Activated CD8-positive, alpha-beta memory T cell treated with anti-CD3 and anti-CD28 coated beads, Interleukin-2, amount 50 U/mL, for 4 hours (primary cell): ENCODE data around the gene ZSWIM1.

Experiments used
- DNase-seq: peaks from one replicate; pipeline ENCODE4 v3.0.0-alpha.2; 2020

Gene ZSWIM1

GRCh38 chr20:45880988-45881788, at the start of gene ZSWIM1:
ZSWIM1 (plus strand) TSS chr20:45881227; CDS start chr20:45882593, 1,366 bp downstream.
- peak; percentile 99 for DNase-seq

- DNase-seq, result no peak
These were observed 48.4 kb upstream of the ZSWIM1 start for GRCh38 chr20:45832619-45833018.

DNA sequence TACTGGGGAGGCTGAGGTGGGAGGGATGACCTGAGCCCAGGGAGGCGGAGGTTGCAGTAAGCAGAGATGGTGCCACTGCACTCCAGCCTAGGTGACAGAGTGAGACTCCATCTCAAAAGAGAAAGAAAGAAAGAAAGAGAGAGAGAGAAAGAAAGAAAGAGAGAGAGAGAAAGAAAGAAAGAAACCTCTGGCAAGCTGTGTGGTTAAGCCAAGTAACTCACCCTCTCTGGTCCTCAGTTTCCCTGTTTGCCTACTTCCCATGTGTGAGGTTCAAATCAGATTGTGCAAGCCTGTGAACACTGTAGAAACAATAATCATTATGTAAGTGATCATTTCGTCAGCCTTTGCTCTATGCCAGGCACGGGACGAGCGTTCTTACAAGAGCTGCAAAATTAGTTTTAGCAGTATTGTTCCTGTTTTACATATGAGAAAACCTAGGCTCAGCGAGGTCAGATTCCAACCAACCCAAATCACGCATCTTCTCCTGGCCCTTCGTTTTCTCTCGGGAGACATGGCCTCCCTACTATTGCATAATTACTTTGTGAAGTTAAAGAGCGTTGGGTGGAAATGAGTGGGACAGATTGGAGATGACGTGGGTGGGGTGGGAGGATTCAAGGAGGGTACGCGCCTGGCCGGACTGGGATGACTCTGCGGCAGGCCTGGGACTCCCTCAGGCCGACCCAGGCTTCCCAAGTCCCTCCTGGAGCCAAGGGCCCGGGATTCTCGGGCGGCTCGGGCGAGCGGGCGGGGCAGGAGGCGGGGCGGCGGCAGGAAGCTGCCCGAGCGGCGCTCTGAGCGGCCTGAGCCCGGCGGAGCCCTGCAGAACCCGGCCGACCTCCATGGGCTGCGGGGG, 47.8 kb upstream of the ZSWIM1 start, which contains the start of gene SNX21:
Gene SNX21, plus strand, starts transcription at position 770 of the 853 bp plus-strand sequence. CDS start 121 bp downstream, outside the sequence.
- DNase-seq, result peak; percentile 19

DNA sequence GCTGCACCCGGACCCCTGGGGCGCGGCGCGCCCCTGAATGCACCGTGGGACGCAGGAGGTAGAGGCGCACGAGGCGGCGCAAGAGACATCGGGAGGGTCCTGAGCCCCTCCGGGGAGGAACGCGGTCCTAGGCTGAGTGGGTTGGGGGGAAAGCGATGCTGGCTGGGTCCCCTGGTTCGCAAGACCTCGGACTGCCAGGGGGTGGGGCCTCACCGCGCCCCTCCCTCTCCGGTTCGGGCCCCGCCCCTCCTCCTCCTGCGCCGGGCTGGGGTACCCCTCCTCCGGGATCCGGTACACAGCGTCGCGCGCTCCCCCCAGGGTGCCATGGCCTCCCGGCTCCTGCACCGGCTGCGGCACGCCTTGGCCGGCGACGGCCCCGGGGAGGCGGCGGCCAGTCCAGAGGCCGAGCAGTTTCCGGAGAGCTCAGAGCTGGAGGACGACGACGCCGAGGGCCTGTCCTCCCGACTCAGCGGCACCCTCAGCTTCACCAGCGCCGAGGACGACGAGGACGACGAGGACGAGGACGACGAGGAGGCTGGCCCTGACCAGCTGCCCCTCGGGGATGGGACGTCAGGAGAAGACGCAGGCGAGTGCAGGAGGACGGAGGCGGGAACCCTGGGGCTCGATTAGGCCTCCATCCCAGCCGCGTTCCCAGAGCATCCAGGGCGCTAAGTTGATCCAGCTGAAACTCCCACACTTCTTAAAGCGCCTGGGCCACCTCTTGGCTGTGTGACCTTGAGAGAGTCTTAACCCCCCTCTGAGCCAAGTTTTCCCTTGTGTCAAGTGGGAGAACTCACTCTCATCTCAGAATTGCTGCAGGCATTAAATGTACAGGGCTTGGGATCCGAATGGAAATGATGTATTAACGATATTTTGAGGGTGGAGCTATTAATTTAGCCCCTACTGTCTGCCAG, 46.9 kb upstream of the ZSWIM1 start:
- DNase-seq, result peak; percentile 53

DNA sequence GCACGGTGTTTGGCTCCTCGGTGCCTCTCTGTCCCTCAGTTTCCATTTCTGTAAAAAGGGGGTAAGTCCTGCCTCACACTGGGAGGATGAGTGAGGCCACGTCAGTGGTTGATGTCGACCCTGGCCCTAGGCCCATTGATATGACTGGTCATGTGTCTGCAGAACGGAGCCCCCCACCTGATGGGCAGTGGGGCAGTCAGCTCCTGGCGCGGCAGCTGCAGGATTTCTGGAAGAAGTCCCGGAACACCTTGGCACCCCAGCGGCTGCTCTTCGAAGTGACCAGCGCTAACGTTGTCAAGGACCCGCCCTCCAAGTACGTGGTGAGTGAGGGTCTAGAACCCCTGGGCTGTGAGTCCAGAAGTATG, 46.2 kb upstream of the ZSWIM1 start:
- DNase-seq, result no peak

- DNase-seq, result no peak
These were observed 45.7 kb upstream of the ZSWIM1 start for GRCh38 chr20:45835329-45835765.

GRCh38 chr20:45835825-45836224, 45.2 kb upstream of the ZSWIM1 start:
- DNase-seq, result no peak

GRCh38 chr20:45836841-45837240, 44.2 kb upstream of the ZSWIM1 start:
- DNase-seq, result no peak

DNA sequence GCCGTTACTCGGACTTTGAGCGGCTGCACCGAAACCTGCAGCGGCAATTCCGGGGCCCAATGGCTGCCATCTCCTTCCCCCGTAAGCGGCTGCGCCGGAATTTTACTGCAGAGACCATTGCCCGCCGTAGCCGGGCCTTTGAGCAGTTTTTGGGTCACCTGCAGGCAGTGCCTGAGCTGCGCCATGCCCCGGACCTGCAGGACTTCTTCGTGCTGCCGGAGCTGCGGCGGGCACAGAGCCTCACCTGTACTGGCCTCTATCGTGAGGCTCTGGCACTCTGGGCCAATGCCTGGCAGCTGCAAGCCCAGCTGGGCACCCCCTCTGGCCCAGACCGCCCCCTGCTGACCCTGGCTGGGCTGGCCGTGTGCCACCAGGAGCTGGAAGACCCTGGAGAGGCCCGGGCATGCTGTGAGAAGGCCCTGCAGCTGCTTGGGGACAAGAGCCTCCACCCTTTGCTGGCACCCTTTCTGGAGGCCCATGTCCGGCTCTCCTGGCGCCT, 40.3 kb upstream of the ZSWIM1 start:
- no peak for DNase-seq

GRCh38 chr20:45841407-45842129, 39.5 kb upstream of the ZSWIM1 start:
- no peak for DNase-seq

DNA sequence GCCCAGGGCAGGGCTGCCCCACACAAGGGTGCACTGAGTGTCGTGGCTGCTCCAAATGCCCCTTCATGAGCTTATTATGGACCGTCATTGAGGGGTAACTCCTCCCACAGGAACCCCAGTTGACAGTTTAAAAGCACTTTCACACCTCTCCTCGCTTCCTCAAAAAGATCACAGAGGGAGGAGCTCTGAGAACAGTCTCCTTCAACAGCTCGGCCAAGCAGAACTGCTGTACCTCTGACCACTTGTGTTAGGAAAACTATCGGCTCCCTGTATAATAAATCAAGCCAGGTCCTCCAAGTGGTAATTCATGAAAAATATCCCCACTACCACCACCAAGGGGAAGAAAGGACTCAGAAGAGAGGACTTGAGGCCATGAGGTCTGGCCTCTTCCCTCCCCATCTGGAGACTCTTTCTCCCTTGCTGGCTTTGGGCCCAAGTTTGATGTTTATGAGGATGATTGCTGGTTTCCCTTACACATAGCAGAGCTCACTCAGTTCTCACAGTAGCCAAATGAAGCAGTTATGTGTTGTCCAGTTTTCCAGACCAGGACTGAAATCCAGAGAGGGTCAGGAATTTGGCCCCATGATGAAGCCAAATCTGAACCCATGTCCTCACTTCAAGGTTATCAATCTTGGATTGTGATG, 38.7 kb upstream of the ZSWIM1 start:
- no peak for DNase-seq

- DNase-seq, result no peak
These were observed 37.5 kb upstream of the ZSWIM1 start for GRCh38 chr20:45843506-45843905.

DNA sequence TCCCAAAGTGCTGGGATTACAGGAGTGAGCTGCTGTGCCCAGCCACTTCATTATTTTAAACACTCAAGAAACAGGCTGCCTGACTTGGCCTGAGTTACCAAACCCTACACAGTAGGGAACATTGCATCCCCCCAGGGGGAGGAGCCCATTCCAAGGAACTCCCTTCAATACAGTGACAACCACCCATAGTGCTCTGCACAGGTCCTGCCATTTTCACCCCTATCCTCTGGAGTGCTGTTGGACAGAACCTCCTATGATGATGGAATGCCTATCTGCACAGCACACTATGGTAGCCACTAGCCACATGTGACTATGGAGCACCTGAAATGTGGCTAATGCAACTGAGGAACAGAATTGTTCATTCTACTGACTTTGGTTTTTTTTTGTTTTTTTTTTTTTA, 35.6 kb upstream of the ZSWIM1 start:
- no peak for DNase-seq

- DNase-seq, result no peak
These were observed 32.6 kb upstream of the ZSWIM1 start for GRCh38 chr20:45848421-45848820.

DNA sequence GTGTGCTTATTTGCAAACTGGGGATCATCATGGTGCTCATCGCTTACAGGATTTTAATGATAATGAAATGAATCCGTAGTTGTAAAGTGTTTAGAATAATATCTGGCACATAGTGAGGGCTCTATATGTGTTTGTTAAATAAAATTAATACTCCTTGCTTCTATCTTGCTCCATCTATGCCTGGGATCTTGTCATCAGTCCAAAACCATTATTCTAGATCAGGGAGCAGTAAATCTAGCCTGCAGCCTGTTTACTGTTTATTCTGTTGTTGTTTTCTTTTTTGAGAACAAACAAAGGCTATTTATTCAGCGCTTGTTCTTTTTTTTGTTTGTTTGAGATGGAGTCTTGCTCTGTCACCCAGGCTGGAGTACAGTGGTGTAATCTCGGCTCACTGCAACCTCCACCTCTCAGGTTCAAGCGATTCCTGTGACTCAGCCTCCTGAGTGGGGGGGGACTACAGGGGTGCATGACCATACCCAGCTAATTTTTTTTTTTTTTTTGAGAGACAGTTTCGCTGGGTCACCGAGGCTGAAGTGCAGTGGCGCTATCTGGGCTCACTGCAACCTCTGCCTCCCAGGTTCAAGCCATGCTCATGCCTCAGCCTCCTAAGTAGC, 32.0 kb upstream of the ZSWIM1 start:
- DNase-seq, result no peak

GRCh38 chr20:45850238-45850637, 30.8 kb upstream of the ZSWIM1 start:
- no peak for DNase-seq

DNA sequence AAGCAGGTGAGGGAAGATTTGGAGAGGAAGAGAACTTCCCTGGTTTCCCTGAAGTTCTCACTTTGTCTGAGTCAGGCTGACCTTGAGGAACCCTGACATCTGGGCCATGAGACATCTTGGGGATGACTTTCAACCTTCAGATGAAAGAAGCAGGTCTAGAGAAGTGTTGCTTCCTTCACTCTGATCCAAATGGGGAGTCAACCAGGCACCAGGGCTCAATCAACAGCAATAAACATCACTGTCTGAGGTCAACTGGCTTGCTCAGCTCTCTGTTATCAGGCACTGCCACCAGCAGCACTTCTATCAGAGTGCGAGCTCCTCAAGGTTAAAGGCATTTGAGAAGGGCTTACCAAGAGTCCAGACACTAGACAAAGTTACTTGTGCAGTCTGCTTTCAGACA, 30.1 kb upstream of the ZSWIM1 start:
- no peak for DNase-seq

- no peak for DNase-seq
These were observed 29.5 kb upstream of the ZSWIM1 start for GRCh38 chr20:45851501-45851900.

DNA sequence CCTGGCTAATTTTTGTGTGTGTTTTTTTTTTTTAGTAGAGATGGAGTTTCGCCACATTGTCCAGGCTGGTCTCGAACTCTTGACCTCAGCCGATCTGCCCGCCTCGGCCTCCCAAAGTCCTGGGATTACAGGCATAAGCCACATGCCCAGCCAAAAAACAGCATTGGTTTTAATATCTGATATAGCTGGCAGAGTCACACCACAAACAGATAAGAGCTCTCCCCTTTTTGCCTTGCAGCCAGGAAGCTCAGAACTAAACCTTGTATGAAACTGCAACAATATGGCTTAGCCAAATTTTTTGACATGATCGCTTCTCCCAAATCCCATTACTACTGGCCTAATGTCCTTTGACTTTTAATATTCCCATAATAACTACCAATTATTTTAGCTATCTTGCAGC, 28.7 kb upstream of the ZSWIM1 start:
- no peak for DNase-seq

DNA sequence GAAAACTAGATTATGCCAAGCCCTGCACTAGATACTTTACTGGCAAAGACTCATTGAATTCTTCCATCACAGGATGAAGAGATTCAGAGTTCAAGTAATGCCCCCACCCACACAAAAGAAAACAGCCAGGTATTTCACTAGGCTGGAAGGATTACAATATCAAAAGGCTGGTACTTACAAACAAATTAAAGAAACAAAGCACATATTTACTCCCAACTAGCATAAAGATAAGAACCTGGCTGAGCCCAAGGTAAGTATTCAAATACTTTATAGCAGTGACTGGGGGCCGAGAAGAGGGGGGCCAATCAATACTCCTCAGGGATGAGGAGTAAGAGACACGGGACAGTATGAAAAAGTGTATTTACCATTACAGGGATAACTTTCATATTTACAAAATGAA, 27.5 kb upstream of the ZSWIM1 start:
- no peak for DNase-seq
